GM06990 (cell line): ENCODE results near the gene MTARC1.

Experiments used
- DNase-seq: peaks from one replicate; pipeline ENCODE4 v3.0.0-alpha.2; 2011; ENCODE audit not compliant: insufficient read length; ENCODE audit errors: extremely low read depth
- H3K27me3 ChIP-seq: replicated peaks from 2 replicates; pipeline ENCODE4 v1.6.0; 2011; ENCODE audit warnings: low read length; ENCODE audit not compliant: control insufficient read depth, insufficient read depth
- H3K36me3 ChIP-seq: 2 replicates; pipeline ENCODE4 v1.5.1; 2011; ENCODE audit warnings: low read length; ENCODE audit not compliant: control insufficient read depth, insufficient read depth
- H3K4me3 ChIP-seq: replicated peaks from 2 replicates; pipeline ENCODE4 v1.5.1; 2011; ENCODE audit warnings: low read depth, mild to moderate bottlenecking, control low read depth, low read length
- TF ChIP-seq, protein P1 (sequence below): IDR thresholded peaks from 2 replicates; pipeline ENCODE4 v1.5.1; 2011; ENCODE audit warnings: low read length, control low read depth, mild to moderate bottlenecking, inconsistent platforms; ENCODE audit not compliant: insufficient read depth, poor library complexity, severe bottlenecking

Gene MTARC1

DNA sequence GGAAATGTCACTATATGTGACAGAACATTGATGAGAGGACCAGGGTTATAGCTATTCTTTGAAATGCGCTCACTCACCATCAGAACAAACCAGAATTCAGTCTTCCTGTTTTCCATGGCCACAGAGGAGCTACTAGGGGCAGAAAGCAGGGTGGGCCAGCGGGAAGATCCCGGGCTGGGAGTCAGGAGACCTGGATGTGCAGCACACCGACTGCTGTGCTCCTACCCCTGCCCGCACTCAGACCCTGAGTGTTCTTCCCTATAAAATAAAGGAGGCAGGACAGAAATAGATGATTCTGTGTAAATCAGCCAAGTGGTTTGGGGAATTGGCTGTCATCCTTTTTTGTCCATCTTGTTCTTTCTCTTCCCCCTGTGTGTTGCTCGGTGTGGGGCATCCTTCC lies 21.0 kb downstream of the MTARC1 start:
- no peaks in the 10 kb centered on the region; the same call in 1 of the 2 replicates for H3K27me3 ChIP-seq
- TF ChIP-seq, protein P1, sequence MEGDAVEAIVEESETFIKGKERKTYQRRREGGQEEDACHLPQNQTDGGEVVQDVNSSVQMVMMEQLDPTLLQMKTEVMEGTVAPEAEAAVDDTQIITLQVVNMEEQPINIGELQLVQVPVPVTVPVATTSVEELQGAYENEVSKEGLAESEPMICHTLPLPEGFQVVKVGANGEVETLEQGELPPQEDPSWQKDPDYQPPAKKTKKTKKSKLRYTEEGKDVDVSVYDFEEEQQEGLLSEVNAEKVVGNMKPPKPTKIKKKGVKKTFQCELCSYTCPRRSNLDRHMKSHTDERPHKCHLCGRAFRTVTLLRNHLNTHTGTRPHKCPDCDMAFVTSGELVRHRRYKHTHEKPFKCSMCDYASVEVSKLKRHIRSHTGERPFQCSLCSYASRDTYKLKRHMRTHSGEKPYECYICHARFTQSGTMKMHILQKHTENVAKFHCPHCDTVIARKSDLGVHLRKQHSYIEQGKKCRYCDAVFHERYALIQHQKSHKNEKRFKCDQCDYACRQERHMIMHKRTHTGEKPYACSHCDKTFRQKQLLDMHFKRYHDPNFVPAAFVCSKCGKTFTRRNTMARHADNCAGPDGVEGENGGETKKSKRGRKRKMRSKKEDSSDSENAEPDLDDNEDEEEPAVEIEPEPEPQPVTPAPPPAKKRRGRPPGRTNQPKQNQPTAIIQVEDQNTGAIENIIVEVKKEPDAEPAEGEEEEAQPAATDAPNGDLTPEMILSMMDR, result no peak
- DNase-seq, result no peak
- no peak overlapping the region for H3K4me3 ChIP-seq
- H3K36me3 ChIP-seq, result no peaks in the 10 kb centered on the region

DNA sequence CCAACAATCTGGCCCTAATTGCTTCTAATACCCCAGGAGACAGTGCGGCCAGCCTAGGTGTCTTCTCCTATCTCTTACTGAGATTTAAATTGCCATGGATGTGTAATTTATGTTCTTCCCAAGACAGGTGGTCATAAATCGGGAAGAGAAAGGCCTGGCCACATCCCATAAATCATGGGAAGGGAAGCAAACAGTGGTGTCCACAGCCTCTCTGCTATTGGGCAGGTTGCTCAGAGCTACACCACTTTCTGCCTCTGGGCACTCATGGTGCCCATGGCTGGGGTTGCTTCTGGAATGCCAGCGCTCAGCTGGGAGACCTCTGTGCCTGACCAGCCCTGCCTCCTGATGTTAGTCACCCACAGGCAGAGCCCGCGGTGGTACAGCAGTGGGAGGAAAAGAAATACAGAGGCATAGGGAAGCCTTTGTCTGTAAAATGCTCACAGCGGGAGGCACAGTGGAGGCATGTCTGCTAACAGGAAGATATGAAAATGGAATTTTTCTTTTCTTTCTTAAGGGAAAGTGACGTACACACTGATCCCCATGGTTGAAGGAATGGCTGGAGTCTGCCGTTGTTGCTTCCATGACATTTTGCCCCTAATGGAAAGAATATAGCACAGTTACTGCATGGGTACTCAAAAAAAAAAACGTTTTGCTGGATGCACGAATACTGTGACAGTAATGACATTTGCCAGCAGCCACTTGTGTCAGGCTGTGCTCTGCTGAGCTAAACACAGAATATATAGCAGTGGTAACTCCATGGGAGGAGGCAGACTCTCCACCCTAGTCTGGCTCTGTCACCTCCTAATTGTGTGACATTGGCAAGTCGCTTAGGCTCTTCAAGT lies 21.9 kb downstream of the MTARC1 start:
- TF ChIP-seq, protein P1, result no peak
- no peak for DNase-seq
- H3K4me3 ChIP-seq, result no peak overlapping the region
- H3K27me3 ChIP-seq, result no peaks in the 10 kb centered on the region; the same call in 1 of the 2 replicates
- H3K36me3 ChIP-seq, result no peaks in the 10 kb centered on the region

DNA sequence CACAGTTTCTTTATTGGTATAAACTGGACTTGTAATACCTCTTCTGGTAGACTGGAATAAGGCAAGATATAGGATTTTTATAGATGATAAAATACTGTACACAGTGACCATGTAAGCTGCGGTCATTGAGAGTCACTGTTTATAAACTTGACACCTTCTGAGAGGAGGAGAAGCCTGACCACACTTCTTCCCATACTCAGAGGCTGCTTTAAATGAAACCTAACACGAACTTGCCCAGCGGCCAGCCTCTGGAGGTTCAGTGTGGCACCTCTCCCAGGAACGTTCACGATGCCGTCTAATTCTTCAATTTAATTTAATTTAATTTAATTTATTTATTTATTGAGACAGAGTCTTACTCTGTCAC lies 22.5 kb downstream of the MTARC1 start:
- H3K27me3 ChIP-seq, result no peaks in the 10 kb centered on the region; the same call in 1 of the 2 replicates

DNA sequence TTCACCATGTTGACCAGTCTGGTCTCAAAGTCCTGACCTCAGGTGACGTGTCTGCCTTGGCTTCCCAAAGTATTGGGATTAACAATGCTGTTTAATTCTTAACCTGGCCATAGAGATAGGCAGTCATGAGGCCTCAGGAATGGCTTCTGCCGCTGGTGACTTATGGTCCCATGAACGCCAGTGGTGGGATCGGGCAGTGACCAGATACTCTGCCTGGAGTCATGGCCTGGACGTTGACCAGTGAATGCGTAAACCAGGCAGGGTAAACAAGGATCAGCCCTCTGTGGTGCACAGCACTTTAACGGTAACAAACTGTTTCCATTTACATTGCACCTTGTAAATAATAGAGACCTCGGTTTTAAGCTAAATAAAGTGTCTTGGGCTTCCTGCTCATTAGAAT lies 23.0 kb downstream of the MTARC1 start:
- Histone ChIP-seq H3K4me3 (no peak overlapping the region), H3K27me3 (no peaks in the 10 kb centered on the region; the same call in 1 of the 2 replicates), H3K36me3 (no peaks in the 10 kb centered on the region)
- TF ChIP-seq, protein P1, result no peak
- no peak for DNase-seq

More for the DNA sequence above, 22.5 kb downstream of the MTARC1 start:
- H3K4me3 ChIP-seq, result no peak overlapping the region
- H3K36me3 ChIP-seq, result no peaks in the 10 kb centered on the region
- DNase-seq, result no peak
- TF ChIP-seq, protein P1, result no peak

DNA sequence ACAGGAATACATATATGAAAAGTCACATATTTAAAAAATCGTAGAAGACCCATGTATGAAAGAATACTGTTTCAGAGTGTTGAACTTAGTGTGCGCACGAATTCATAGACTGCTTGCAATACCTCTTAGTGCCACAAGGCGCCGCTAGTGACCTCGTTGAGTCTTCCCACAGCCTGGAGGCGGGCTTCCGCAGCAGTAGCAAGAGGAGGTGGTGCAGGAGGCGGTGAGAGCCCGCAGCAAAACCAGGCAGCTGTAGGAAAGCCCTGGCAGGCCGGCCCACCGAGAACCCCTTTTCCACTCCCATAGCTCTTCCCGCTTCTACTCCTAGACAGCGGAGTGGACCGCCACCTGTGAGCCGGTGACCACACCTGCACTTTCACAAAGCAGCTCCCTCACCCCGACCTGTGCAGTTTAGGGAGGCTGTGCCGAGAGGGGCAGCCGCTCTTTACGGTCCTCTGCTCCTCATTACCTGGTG lies 23.5 kb downstream of the MTARC1 start:
- H3K4me3 ChIP-seq, result peak overlapping the region; percentile 36
- peak; percentile 46 for DNase-seq
- no peaks in the 10 kb centered on the region for H3K36me3 ChIP-seq
- TF ChIP-seq, protein P1, result peak; percentile 99
- no peaks in the 10 kb centered on the region; the same call in 1 of the 2 replicates for H3K27me3 ChIP-seq
